Tibial nerve (tissue), 4 donors: ENCODE results near the gene CIDEC. TPM values are rescaled to one million over a fixed set of nuclear protein-coding genes. Genes with fewer than 3 reads are reported as not detected.

Source experiments
- DNase-seq, 2 donors: peaks; one replicate each; pipeline ENCODE4 v3.0.0-alpha.2; 2019; ENCODE audit warnings: low spot score in 2 of 2
- H3K27ac ChIP-seq, 4 donors: fragments of 200-600 bp; sonication (generic) in 3 of 4; one replicate each; pipeline ENCODE4 v1.5.1; 2017 to 2019; ENCODE audit warnings: mild to moderate bottlenecking in 1 of 4
- H3K27me3 ChIP-seq, 2 donors: fragments of 200-600 bp; sonication (generic) in 1 of 2; one replicate each; pipeline versions ENCODE4 v1.5.1 to v1.6.0; 2017 to 2019
- H3K36me3 ChIP-seq, 3 donors: fragments of 200-600 bp; sonication (generic); one replicate each; pipeline ENCODE4 v1.5.1; 2018 to 2019
- H3K4me1 ChIP-seq, 4 donors: fragments of 200-600 bp; sonication (generic) in 3 of 4; one replicate each; pipeline ENCODE4 v1.5.1; 2017 to 2019
- H3K4me3 ChIP-seq, 4 donors: fragments of 200-600 bp; sonication (generic) in 3 of 4; one replicate each; pipeline ENCODE4 v1.5.1; 2017 to 2019; ENCODE audit warnings: mild to moderate bottlenecking in 1 of 4, moderate library complexity in 1 of 4
- H3K9me3 ChIP-seq, 4 donors: fragments of 200-600 bp; sonication (generic) in 3 of 4; one replicate each; pipeline ENCODE4 v1.5.1; 2017 to 2019
- CTCF ChIP-seq, 5 experiments: fragments of 200-600 bp in 3 of 5; fragments of 450-650 bp in 2 of 5; sonication (generic) in 3 of 5; IDR thresholded peaks; one replicate each; pipeline ENCODE4 v1.5.1; 2016 to 2019; ENCODE audit warnings: antibody characterized with exemption in 5 of 5, mild to moderate bottlenecking in 3 of 5, moderate library complexity in 2 of 5
- EP300 ChIP-seq, 2 donors: sonication (generic); formaldehyde crosslinking; IDR thresholded peaks; one replicate each; pipeline ENCODE4 v1.6.1; 2017; ENCODE audit warnings: antibody characterized with exemption in 2 of 2, mild to moderate bottlenecking in 1 of 2
- POLR2A ChIP-seq, 2 donors: fragments of 450-650 bp; IDR thresholded peaks; one replicate each; pipeline ENCODE4 v1.6.1; 2017; ENCODE audit warnings: antibody characterized with exemption in 2 of 2, mild to moderate bottlenecking in 2 of 2, moderate library complexity in 2 of 2
- WGBS, 2 donors: methylation state at CpG; one replicate each; pipeline ENCODE4 v1.1.5; 2018; 5-methylcytosine and 5-hydroxymethylcytosine counted together
- total RNA-seq, 4 donors: library from RNA; depleted of rRNA; stranded (reverse); fragments of >200 nt; gene quantifications; one replicate each; pipeline ENCODE4 v1.1.0, GENCODE V29; 2016

CIDEC gene
- total RNA-seq, 4 donors from 2014 or later, result 72.4 to 380 (median 174) TPM

DNA sequence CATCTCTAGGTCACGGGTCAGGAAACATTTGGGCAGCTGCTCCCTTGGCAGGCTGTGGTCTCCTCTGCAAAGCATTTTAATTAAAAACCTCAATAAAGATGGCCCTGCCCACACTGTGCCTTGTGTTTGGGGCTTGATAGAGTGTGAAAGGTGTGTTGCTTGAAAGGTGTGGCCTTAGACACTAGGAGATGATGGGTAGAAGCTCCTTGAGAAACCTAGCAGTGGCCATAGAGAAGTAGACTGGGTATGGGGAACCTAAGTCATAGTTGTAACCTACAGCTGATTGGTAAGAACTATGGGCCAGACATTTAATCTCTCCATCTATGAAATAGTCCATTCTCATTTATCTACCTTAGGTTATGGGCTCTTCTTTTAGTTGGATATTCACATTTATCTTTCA is 13.7 kb upstream of the CIDEC start:
- no peaks in the 10 kb centered on the region for H3K9me3 ChIP-seq
- peaks cover 0 to 48% (median 13%) of the 10 kb centered on the region in 4 donors for H3K4me1 ChIP-seq
- H3K27ac ChIP-seq, result peak overlapping the region in 1 of 4 donors; percentile 9
- no peak for DNase-seq
- H3K36me3 ChIP-seq, result peaks cover 0 to 26% (median 0%) of the 10 kb centered on the region in 3 donors
- no peak overlapping the region for H3K4me3 ChIP-seq
- WGBS, 2 donors, result 79 to 93% methylated on average over 1 of the region's 1 CpG
- no peaks in the 10 kb centered on the region for H3K27me3 ChIP-seq
- TF ChIP-seq CTCF (IDR thresholded peaks at IDR 0.05), result no peak
- TF ChIP-seq EP300 (IDR thresholded peaks at IDR 0.05), result no peak
- TF ChIP-seq POLR2A (IDR thresholded peaks at IDR 0.05), result no peak

DNA sequence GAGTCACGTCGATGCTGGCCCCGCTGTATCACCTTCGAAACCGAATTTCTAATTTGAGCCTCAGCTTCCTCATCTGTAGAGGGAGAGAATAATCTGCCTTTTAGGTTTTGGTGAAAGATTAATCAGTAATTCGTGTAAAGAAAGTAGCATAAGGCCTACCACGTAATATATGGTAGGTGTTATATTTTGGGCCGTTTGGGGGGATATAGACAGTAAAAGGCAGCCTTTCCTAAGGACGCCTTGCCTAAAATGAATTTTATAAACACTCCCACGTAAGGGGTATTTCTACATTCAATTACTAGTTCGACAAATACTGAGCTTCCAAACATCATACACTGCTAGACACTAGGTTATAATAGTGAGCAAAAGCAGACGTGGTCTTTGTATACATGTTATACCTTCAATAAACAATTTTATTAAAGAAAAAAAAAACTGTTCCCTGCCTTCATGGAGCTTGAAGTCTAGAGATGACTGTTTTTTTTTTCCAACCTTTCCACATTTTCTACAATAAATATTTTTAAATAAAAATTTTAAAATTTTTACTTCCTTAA is 11.1 kb upstream of the CIDEC start:
- Histone ChIP-seq H3K27me3 (no peaks in the 10 kb centered on the region), H3K27ac (peak overlapping the region; percentile 80 to 98 (median 96)), H3K4me3 (peak overlapping the region; percentile 84 to 95 (median 88)), H3K36me3 (peaks cover 0 to 26% (median 0%) of the 10 kb centered on the region in 3 donors), H3K4me1 (peaks cover 0 to 37% (median 13%) of the 10 kb centered on the region in 4 donors), H3K9me3 (no peaks in the 10 kb centered on the region)
- TF ChIP-seq EP300 (IDR thresholded peaks at IDR 0.05), result no peak
- no peak for DNase-seq
- WGBS, 2 donors, result 13 to 14% methylated on average over 12 of the region's 12 CpGs

GRCh38 chr3:9890249-9891071 is 10.4 kb upstream of the CIDEC start, which contains the start of gene JAGN1:
Gene JAGN1 (plus strand): TSS chr3:9890610. CDS start chr3:9890723, 113 bp downstream.
- Histone ChIP-seq H3K27me3 (no peaks in the 10 kb centered on the region), H3K9me3 (no peaks in the 10 kb centered on the region), H3K27ac (peak within 1 kb of the TSS; percentile 80 to 98 (median 96)), H3K36me3 (peaks cover 0 to 26% (median 0%) of the 10 kb centered on the region in 3 donors), H3K4me1 (peaks cover 0 to 37% (median 13%) of the 10 kb centered on the region in 4 donors), H3K4me3 (peak within 1 kb of the TSS; percentile 84 to 95 (median 88))
- WGBS, 2 donors, result 0 to 1% methylated on average over 31 to 52 of the region's 62 CpGs
- TF ChIP-seq EP300 (IDR thresholded peaks at IDR 0.05) (peak in 1 of 2 donors; percentile 93), CTCF (IDR thresholded peaks at IDR 0.05) (peak in 1 of 5 experiments; percentile 24), POLR2A (IDR thresholded peaks at IDR 0.05) (peak; percentile 68 to 81)
- DNase-seq, result peak; percentile 80 to 84

GRCh38 chr3:9889405-9889804 is 9.4 kb upstream of the CIDEC start:
- H3K4me3 ChIP-seq, result no peak overlapping the region
- H3K4me1 ChIP-seq, result peaks cover 0 to 37% (median 13%) of the 10 kb centered on the region in 4 donors
- no peaks in the 10 kb centered on the region for H3K27me3 ChIP-seq
- no peaks in the 10 kb centered on the region for H3K9me3 ChIP-seq
- peak overlapping the region in 1 of 4 donors; percentile 95 for H3K27ac ChIP-seq
- peaks cover 0 to 18% (median 0%) of the 10 kb centered on the region in 3 donors for H3K36me3 ChIP-seq
- TF ChIP-seq CTCF (IDR thresholded peaks at IDR 0.05), result no peak
- no peak for TF ChIP-seq POLR2A (IDR thresholded peaks at IDR 0.05)
- TF ChIP-seq EP300 (IDR thresholded peaks at IDR 0.05), result no peak
- WGBS, 2 donors, result 73 to 78% methylated on average over 5 of the region's 5 CpGs
- no peak for DNase-seq

DNA sequence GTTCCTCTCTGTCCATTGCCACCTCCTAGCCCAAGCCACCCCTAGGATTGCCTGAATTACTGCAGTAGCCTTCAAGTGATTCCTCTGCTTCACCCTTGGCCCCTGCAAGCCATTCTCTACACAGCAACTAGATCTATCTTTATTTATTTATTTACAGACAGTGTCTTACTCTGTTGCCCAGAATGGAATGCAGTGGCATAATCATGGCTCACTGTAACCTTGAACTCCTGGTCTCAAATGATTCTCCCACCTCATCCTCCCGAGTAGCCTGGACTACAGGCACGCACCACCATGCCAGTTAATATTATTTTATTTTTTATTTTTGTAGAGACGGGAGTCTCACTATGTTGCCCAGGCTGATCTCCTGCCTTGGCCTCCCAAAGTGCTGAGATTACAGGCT is 8.5 kb upstream of the CIDEC start:
- H3K27me3 ChIP-seq, result no peaks in the 10 kb centered on the region
- no peak overlapping the region for H3K4me3 ChIP-seq
- WGBS, 2 donors, result 81 to 84% methylated on average over 3 of the region's 3 CpGs
- DNase-seq, result no peak
- no peak for TF ChIP-seq POLR2A (IDR thresholded peaks at IDR 0.05)
- no peak for TF ChIP-seq CTCF (IDR thresholded peaks at IDR 0.05)
- TF ChIP-seq EP300 (IDR thresholded peaks at IDR 0.05), result no peak
- peaks cover 0 to 30% (median 11%) of the 10 kb centered on the region in 4 donors for H3K4me1 ChIP-seq
- no peak overlapping the region for H3K27ac ChIP-seq
- peaks cover 0 to 10% (median 0%) of the 10 kb centered on the region in 3 donors for H3K36me3 ChIP-seq
- no peaks in the 10 kb centered on the region for H3K9me3 ChIP-seq
